Glomerular visceral epithelial cell (primary cell): ENCODE results near the gene SLC22A5.

Experiments
- DNase-seq: peaks from one replicate; pipeline ENCODE4 v3.0.0-alpha.2; 2016; ENCODE audit errors: extremely low spot score

Gene SLC22A5

DNA sequence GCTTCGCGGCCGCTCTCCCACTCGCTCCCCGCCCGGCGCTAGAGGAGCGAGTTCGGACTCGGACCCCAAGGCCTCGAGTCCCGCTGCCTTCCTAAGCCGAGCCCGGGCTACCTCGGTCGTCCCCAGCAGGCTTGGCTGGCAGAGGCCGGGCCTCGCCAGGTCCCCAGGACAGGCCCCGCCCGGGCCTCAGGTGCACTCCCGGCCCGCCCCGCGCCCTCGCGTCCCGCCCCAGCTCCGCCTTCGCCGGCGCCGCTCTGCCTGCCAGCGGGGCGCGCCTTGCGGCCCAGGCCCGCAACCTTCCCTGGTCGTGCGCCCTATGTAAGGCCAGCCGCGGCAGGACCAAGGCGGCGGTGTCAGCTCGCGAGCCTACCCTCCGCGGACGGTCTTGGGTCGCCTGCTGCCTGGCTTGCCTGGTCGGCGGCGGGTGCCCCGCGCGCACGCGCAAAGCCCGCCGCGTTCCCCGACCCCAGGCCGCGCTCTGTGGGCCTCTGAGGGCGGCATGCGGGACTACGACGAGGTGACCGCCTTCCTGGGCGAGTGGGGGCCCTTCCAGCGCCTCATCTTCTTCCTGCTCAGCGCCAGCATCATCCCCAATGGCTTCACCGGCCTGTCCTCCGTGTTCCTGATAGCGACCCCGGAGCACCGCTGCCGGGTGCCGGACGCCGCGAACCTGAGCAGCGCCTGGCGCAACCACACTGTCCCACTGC, at the start of gene SLC22A5:
TSS of gene SLC22A5 (plus strand) at position 237 of the 707 bp plus-strand sequence. CDS start at position 500, 263 bp downstream.
- peak; percentile 78 for DNase-seq

- no peak for DNase-seq
These were observed 49.5 kb upstream of the SLC22A5 start for GRCh38 chr5:132319975-132320374.

DNA sequence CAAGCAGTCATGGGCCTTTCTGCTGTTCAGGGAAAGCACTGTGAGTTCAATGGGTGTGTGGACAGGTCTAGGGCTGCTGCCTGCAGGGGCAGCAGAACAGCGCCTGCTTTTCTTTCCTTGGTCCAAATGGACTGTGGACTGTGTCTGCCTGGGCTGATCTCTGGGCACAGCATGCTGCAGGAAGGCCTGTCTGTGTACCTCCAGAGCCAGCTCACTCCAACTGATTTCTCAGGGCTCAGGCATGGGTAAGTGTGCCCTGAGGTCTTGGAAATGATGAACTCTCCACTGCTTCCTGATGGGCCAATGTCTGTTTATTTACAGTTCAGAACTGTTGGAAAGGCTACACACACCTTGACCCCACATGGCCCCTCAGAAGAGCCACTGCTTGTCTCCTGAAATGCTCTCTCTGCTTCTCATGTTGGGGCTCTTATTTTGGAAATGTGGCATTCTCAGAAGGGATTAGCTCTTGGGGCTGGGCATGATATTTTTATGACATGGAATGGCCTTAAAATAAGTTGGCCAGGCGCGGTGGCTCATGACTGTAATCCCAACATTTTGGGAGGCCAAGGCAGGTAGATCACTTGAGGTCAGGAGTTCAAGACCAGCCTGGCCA, 48.3 kb upstream of the SLC22A5 start:
- DNase-seq, result no peak

- no peak for DNase-seq
These were observed 47.2 kb upstream of the SLC22A5 start for GRCh38 chr5:132322266-132322665.

- no peak for DNase-seq
These were observed 46.3 kb upstream of the SLC22A5 start for GRCh38 chr5:132323202-132323601.

DNA sequence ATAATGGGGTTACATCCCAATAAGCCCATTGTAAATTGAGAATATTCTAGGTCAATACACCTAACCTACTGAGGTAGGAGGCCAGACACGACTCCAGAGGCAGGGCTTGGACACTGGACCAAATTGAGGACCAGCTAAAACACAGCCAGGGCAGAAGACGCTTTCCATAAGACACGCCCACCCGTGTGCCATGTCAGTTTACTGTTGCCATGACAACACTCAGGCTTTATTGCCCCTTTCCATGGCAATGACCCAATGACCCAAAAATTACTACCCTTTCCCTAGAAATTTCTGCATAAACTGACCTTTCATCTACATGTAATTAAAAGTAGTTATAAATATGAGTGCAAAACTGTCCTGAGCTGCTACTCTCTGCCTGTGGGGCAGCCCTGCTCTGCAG, 43.8 kb upstream of the SLC22A5 start:
- DNase-seq, result no peak

GRCh38 chr5:132327252-132327955, 42.1 kb upstream of the SLC22A5 start:
- peak; percentile 32 for DNase-seq

- no peak for DNase-seq
These were observed 34.7 kb upstream of the SLC22A5 start for GRCh38 chr5:132334812-132335211.

- DNase-seq, result no peak
These were observed 34.1 kb upstream of the SLC22A5 start for GRCh38 chr5:132335402-132335801.

DNA sequence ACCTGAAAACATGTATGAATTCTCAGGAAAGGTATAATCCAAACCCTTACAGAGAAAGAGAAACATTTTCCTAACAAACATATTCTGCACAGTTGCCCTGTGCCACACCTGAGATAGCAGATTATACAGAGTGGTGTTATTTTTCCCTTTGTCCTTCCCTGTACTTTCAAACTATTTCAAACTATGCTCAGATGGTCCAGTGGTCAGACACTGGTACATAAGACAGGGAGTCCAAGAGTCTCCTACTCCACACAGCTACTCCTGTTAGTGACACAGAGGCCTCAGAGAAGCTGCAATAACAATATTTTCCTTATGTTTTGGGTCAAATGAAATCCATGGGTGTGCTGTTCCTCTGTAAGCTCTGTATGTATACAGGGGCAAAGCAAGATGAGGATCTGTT, 30.0 kb upstream of the SLC22A5 start:
- DNase-seq, result no peak

DNA sequence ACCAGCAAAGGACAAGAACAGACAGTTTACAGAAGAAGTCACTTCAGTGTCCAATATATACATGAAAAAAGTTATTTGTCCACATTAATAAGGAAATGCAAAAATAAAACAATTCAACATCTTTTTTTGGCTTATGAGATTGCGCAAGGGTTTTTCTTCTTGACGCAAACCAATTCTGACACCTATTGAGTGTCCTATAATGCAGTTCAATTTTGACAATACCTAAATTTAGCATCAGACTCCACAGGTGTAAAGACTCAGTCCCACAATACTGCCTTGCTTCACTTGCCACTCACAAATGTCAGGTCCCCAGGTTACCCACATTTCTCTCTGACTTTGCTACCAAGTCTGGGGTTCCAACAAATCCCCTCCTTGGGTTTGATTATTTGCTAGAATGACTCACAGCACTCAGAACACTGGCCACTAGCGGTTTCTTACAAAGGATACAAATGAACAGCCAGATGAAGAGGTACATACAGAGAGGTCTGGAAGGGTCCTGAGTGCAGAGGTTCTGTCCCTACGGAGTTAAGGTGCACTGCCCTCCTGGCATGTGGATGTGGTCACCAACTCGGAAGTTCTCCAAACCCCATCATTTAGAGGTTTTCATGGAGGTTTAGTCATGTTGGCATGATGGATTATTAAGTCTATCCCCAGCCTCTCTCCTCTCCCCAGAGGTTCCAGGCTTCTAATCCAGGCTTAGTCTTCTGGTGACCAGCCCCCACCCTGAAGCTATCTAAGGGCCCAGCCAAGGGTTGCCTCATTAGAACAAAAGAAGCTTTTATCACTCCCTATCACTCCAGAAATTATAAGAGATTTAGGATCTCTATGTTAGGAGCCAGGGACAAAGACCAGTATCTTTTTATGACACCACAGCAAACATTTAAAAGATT, 27.0 kb upstream of the SLC22A5 start:
- peak; percentile 85 for DNase-seq

GRCh38 chr5:132344775-132345514, 24.6 kb upstream of the SLC22A5 start:
- DNase-seq, result no peak

DNA sequence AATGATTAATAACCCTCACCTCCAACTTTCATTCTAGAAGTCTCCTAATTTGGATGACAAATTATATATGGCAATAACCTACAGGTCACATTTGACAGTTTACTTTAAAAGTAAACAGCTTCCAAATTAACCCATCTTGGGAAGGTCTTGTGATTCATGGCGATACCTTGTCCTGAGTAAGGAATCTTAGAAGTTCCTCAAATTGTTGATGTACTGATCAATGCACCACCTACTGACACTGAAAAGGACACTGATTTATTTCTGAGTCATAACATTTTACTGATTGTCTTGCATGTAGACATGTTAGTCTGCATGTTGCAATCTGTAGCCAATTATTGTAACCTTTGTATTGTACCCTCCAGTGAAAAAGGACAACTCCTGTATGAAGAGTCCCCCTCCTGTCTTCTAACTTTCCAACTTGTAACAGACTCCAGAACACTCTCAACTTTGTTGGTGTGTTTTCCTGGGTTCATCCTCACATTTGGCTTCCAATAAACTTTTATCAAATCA, 16.0 kb upstream of the SLC22A5 start:
- no peak for DNase-seq

- no peak for DNase-seq
These were observed 14.9 kb upstream of the SLC22A5 start for GRCh38 chr5:132354381-132355139.

DNA sequence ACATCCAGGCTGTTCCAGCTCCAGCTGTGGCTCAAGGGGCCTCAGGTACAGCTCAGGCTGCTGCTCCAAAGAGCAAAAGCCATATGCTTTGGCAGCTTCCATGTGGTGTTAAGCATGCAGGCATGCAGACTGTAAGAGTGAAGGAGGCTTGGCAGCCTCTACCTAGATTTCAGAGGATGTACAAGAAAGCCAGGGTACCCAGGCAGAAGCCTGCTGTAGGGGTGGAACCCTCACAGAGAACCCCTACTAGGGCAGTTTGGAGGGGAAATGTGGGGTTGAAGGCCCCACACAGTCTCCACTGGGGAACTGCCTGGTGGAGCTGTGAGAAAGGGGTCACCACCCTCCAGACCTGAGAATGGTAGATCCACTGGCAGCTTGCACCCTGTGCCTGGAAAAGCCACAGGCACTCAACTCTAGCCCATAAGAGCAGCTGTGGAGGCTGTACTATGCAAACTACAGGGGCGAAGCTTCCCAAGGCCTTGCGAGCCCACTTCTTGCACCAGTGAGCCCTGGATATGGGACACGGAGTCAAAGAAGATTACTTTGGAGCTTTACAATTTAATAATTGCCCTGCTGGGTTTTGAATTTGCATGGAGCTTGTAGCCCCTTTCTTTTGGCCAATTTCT, 14.3 kb upstream of the SLC22A5 start:
- DNase-seq, result no peak

GRCh38 chr5:132358775-132359174, 10.7 kb upstream of the SLC22A5 start:
- DNase-seq, result no peak

DNA sequence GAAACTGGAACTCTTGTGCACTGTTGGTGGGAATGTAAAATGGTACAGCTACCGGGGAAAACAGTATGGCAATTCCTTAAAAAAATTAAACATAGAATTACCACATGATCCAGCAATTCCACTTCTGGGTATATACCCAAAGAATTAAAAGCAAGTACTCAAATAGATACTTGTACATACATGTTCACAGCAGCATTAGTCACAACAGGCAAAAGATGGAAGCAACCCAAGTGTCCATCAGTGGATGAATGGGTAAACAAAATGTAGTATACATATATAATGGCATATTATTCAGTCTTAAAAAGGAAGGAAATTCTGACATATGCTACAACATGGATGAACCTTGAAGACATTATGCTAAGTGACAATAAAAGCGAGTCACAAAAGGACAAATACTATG, 7.4 kb upstream of the SLC22A5 start:
- DNase-seq, result no peak

GRCh38 chr5:132363431-132364112, 5.9 kb upstream of the SLC22A5 start:
- DNase-seq, result peak; percentile 91

DNA sequence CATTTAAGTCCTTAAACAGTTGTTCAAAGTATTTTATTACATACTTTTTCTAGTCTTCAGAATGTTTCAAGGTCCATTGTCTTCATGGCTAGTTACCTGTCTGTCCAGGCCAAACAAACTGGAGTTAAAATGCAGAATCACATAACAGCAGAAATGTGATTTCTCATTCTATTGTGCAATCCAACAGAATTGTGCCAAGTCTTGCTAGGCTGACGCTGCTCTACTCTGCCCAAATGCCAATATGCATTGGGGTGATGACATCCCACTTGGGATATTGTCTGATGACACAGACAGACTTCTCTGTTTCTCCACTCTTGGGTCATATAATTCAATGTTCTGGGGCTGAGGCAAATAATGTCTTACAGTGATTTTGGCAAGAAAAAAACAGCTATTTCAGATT, 5.2 kb upstream of the SLC22A5 start:
- peak; percentile 65 for DNase-seq
